BE2C (cell line): ENCODE measurements around the gene SLC5A7.

Source experiments
- DNase-seq: peaks from one replicate; pipeline ENCODE4 v3.0.0-alpha.2; 2020
- H3K27me3 ChIP-seq: fragments of 250-450 bp; sonication (Bioruptor Pico); 2 replicates; pipeline ENCODE4 v1.5.1; 2020; ENCODE audit warnings: mild to moderate bottlenecking
- H3K36me3 ChIP-seq: fragments of 250-450 bp; sonication (Bioruptor Pico); 2 replicates; pipeline ENCODE4 v1.5.1; 2020; ENCODE audit warnings: mild to moderate bottlenecking
- H3K4me1 ChIP-seq: fragments of 250-450 bp; sonication (Bioruptor Pico); 2 replicates; pipeline ENCODE4 v1.5.1; 2020
- H3K4me3 ChIP-seq: 2 replicates; pipeline ENCODE4 v1.5.1; 2011; ENCODE audit warnings: low read depth, low read length
- H3K9me3 ChIP-seq: fragments of 250-450 bp; sonication (Bioruptor Pico); 2 replicates; pipeline ENCODE4 v1.5.1; 2020
- CTCF ChIP-seq: IDR thresholded peaks from 2 replicates; pipeline ENCODE4 v1.5.1; 2012; ENCODE audit warnings: mild to moderate bottlenecking, low read depth, low read length

Gene SLC5A7

GRCh38 chr2:108023776-108024175, 37.5 kb downstream of the SLC5A7 start:
- DNase-seq: no peak
- TF ChIP-seq CTCF: no peak

GRCh38 chr2:108026092-108026794, 39.9 kb downstream of the SLC5A7 start:
- Histone ChIP-seq H3K9me3 (no peaks in the 10 kb centered on the region), H3K36me3 (no peaks in the 10 kb centered on the region), H3K4me1 (no peaks in the 10 kb centered on the region), H3K4me3 (no peak overlapping the region), H3K27me3 (no peaks in the 10 kb centered on the region)
- DNase-seq: no peak
- no peak for TF ChIP-seq CTCF

More at GRCh38 chr2:108023776-108024175, 37.5 kb downstream of the SLC5A7 start:
- Histone ChIP-seq H3K9me3 (no peaks in the 10 kb centered on the region), H3K4me3 (no peak overlapping the region), H3K4me1 (no peaks in the 10 kb centered on the region), H3K36me3 (no peaks in the 10 kb centered on the region), H3K27me3 (no peaks in the 10 kb centered on the region)

GRCh38 chr2:108029496-108029895, 43.2 kb downstream of the SLC5A7 start:
- no peak for TF ChIP-seq CTCF

GRCh38 chr2:108029912-108030311, 43.6 kb downstream of the SLC5A7 start:
- Histone ChIP-seq H3K4me1 (no peaks in the 10 kb centered on the region), H3K9me3 (no peaks in the 10 kb centered on the region), H3K27me3 (no peaks in the 10 kb centered on the region), H3K4me3 (no peak overlapping the region), H3K36me3 (no peaks in the 10 kb centered on the region)
- no peak for DNase-seq
- no peak for TF ChIP-seq CTCF

More at GRCh38 chr2:108029496-108029895, 43.2 kb downstream of the SLC5A7 start:
- no peaks in the 10 kb centered on the region for H3K36me3 ChIP-seq
- no peaks in the 10 kb centered on the region for H3K27me3 ChIP-seq
- DNase-seq: no peak
- no peaks in the 10 kb centered on the region for H3K4me1 ChIP-seq
- H3K9me3 ChIP-seq: no peaks in the 10 kb centered on the region
- H3K4me3 ChIP-seq: no peak overlapping the region

- Histone ChIP-seq H3K4me3 (no peak overlapping the region), H3K27me3 (no peaks in the 10 kb centered on the region), H3K9me3 (no peaks in the 10 kb centered on the region), H3K4me1 (no peaks in the 10 kb centered on the region), H3K36me3 (no peaks in the 10 kb centered on the region)
- no peak for DNase-seq
- no peak for TF ChIP-seq CTCF
Observed at GRCh38 chr2:108031471-108031941, 45.2 kb downstream of the SLC5A7 start.

- Histone ChIP-seq H3K4me1 (no peaks in the 10 kb centered on the region), H3K36me3 (no peaks in the 10 kb centered on the region), H3K4me3 (no peak overlapping the region), H3K9me3 (no peaks in the 10 kb centered on the region), H3K27me3 (no peaks in the 10 kb centered on the region)
- no peak for DNase-seq
- TF ChIP-seq CTCF: no peak
Observed at GRCh38 chr2:108034843-108035242, 48.5 kb downstream of the SLC5A7 start.
